Glutamatergic neuron (in vitro differentiated cells): Measurements from ENCODE around the gene SAE1. TPM values are rescaled to one million over a fixed set of nuclear protein-coding genes. Genes with fewer than 3 reads are reported as not detected.
A peak's percentile ranks its signal among the peaks of the same experiment; 100 is the strongest.
"Not testable (repeated sequence)": the region's sequence is repeated elsewhere in the genome, so short reads cannot be mapped to it uniquely, and the experiment has no call there.

Experiments used
- DNase-seq: peaks from one replicate; pipeline ENCODE4 v3.0.0; 2022
- H3K27ac Mint-ChIP-seq: one replicate; pipeline ENCODE4 v1.8.0; 2020; ENCODE audit warnings: mild to moderate bottlenecking, mixed read lengths, inconsistent platforms; ENCODE audit not compliant: unreplicated experiment
- H3K27me3 Mint-ChIP-seq: one replicate; pipeline ENCODE4 v1.8.0; 2020; ENCODE audit warnings: mild to moderate bottlenecking, moderate library complexity, mixed read lengths, inconsistent platforms; ENCODE audit not compliant: unreplicated experiment
- H3K36me3 Mint-ChIP-seq: one replicate; pipeline ENCODE4 v1.8.0; 2020; ENCODE audit warnings: mild to moderate bottlenecking, mixed read lengths, inconsistent platforms; ENCODE audit not compliant: unreplicated experiment
- H3K4me1 Mint-ChIP-seq: one replicate; pipeline ENCODE4 v1.8.0; 2020; ENCODE audit warnings: mild to moderate bottlenecking, low read depth, mixed read lengths, inconsistent platforms; ENCODE audit not compliant: unreplicated experiment
- H3K4me3 Mint-ChIP-seq: one replicate; pipeline ENCODE4 v1.8.0; 2020; ENCODE audit warnings: mild to moderate bottlenecking, mixed read lengths, inconsistent platforms; ENCODE audit not compliant: unreplicated experiment
- H3K9me3 Mint-ChIP-seq: one replicate; pipeline ENCODE4 v1.8.0; 2020; ENCODE audit warnings: mild to moderate bottlenecking, moderate library complexity, mixed read lengths, inconsistent platforms; ENCODE audit not compliant: unreplicated experiment
- CTCF ChIP-seq: fragments of 200-600 bp; sonication (generic); IDR thresholded peaks from one replicate; pipeline ENCODE4 v1.5.0; 2021; ENCODE audit not compliant: partially characterized antibody, unreplicated experiment
- total RNA-seq: library from RNA; stranded (reverse); fragmentation: NEBNext Ultra II Directional; extraction: Animal tissue kit (Norgen Biotek cat#: 25700); gene quantifications from one replicate; pipeline ENCODE4 v1.2.1, GENCODE V29; 2021; ENCODE audit not compliant: unreplicated experiment

Gene SAE1
- total RNA-seq, 1 donor from 2014 or later = 79.9 TPM

- TF ChIP-seq CTCF = no peak
- DNase-seq = no peak
- Mint-ChIP-seq H3K27ac (peak overlapping the region; percentile 28), H3K27me3 (no peaks in the 10 kb centered on the region), H3K4me1 (peaks cover 38% of the 10 kb centered on the region), H3K4me3 (no peak overlapping the region), H3K36me3 (no peaks in the 10 kb centered on the region), H3K9me3 (peaks cover 4% of the 10 kb centered on the region)
Measured at GRCh38 chr19:47098608-47099007, 32.0 kb upstream of the SAE1 start.

- no peak for DNase-seq
- no peak for TF ChIP-seq CTCF
- Mint-ChIP-seq H3K9me3 (peaks cover 4% of the 10 kb centered on the region), H3K4me1 (peaks cover 34% of the 10 kb centered on the region), H3K36me3 (no peaks in the 10 kb centered on the region), H3K4me3 (no peak overlapping the region), H3K27ac (no peak overlapping the region), H3K27me3 (no peaks in the 10 kb centered on the region)
Measured at GRCh38 chr19:47099576-47100050, 31.0 kb upstream of the SAE1 start.

GRCh38 chr19:47100290-47100689 lies 30.3 kb upstream of the SAE1 start:
- DNase-seq = no peak
- no peaks in the 10 kb centered on the region for H3K36me3 Mint-ChIP-seq
- TF ChIP-seq CTCF = no peak
- no peaks in the 10 kb centered on the region for H3K27me3 Mint-ChIP-seq
- H3K4me1 Mint-ChIP-seq = peaks cover 34% of the 10 kb centered on the region
- peaks cover 4% of the 10 kb centered on the region for H3K9me3 Mint-ChIP-seq
- no peak overlapping the region for H3K27ac Mint-ChIP-seq
- H3K4me3 Mint-ChIP-seq = no peak overlapping the region

GRCh38 chr19:47101116-47101515 lies 29.5 kb upstream of the SAE1 start:
- H3K4me3 Mint-ChIP-seq, H3K9me3 Mint-ChIP-seq, H3K36me3 Mint-ChIP-seq, DNase-seq, H3K27ac Mint-ChIP-seq, H3K27me3 Mint-ChIP-seq: not testable (repeated sequence)
- H3K4me1 Mint-ChIP-seq = peaks cover 35% of the 10 kb centered on the region

GRCh38 chr19:47102346-47103060 lies 28.1 kb upstream of the SAE1 start:
- H3K4me1 Mint-ChIP-seq = peaks cover 34% of the 10 kb centered on the region
- peak overlapping the region; percentile 38 for H3K4me3 Mint-ChIP-seq
- no peak for DNase-seq
- no peak for TF ChIP-seq CTCF
- H3K27me3 Mint-ChIP-seq = no peaks in the 10 kb centered on the region
- H3K9me3 Mint-ChIP-seq = no peaks in the 10 kb centered on the region
- H3K36me3 Mint-ChIP-seq = no peaks in the 10 kb centered on the region
- peak overlapping the region; percentile 53 for H3K27ac Mint-ChIP-seq
